Hematopoietic multipotent progenitor cell treated with erythropoietin and hydrocortisone succinate and interleukin-3 and kit ligand, for 8 days (in vitro differentiated cells): ENCODE results near the gene C10orf90.
A peak's percentile ranks its signal among the peaks of the same experiment; 100 is the strongest.

ENCODE experiments used
- DNase-seq: peaks from one replicate; pipeline ENCODE4 v3.0.0-alpha.2; 2015

The C10orf90 gene

GRCh38 chr10:126671402-126671975 is 996 bp upstream of the C10orf90 start:
- DNase-seq: no peak

DNA sequence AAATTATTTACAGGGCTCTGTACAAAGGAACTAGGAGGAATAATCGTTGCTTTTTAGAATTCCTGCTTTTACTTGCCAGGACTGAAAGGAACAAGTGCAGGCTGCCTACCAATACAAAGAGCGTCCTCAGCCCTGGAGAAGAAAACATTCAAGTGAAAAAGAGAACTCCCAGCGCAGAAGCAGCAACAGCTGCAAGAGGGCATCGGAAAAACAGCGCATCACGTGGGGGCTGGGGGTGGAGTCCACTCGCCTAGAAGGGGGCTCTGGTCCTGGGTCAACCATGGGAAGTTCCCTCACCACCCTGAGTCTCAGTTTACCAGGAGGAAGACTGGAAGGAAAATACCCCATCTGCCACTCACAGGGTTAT is 385 bp upstream of the C10orf90 start:
- no peak for DNase-seq

DNA sequence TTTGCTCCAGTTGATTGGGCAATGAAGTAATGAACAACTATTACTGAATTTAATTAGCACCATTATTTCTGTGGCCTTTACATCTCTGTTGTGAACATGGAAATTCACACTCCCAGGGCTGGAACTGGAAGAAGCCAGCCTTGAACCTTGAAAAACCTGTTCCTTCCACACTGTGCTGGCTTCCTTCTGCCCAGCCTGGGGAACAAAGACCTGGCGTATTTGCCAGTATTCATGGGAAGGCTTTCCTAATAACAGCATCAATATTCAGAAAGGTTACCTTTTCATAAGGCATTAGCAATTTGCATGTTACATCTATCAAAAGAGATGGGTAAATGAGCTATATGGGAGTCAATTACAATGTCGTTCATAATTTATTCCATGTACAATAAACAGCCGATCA is 1.3 kb downstream of the C10orf90 start:
- no peak for DNase-seq

DNA sequence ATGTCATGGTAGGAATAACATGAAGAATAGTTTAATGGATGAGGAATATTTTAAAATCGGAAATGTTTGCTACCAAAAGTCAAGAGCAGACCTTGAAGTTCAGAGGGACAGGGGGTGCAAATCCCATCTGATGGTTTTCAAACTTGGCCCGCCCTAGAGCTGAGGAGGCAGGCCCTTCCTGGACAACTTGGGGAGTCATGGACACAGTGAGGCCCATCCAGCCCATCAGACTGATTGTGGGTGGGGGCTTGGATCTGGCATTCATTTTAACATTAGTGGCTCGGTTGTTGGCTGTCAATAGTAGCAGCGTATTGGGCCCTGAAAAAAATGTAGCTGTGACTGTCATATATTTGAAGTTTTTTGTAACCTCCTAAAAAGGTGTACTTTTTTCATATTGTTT is 2.0 kb downstream of the C10orf90 start:
- DNase-seq: no peak

GRCh38 chr10:126667568-126667967 is 2.9 kb downstream of the C10orf90 start:
- DNase-seq: no peak

DNA sequence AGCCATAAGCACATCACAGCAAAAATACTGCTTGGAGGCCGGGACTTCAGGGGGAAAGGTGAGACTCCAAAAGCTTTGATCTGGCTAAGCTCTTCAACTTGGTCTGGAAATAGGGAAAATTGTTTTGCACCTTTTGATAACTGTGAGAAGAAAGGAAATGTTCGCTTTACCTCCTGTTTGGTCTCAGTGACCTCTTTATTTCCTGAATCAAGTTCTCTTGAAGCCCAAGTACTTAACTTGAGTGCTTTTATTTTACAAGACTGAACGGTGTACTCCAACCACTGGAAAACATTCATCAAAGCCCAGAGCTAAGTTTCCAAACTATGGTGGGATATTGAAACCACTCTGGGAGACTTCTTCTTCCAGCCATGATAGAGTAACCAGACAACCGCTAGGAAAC is 5.3 kb downstream of the C10orf90 start:
- DNase-seq: no peak

- no peak for DNase-seq
These were observed 6.6 kb downstream of the C10orf90 start for GRCh38 chr10:126663880-126664279.

GRCh38 chr10:126663328-126663727 is 7.2 kb downstream of the C10orf90 start:
- no peak for DNase-seq

DNA sequence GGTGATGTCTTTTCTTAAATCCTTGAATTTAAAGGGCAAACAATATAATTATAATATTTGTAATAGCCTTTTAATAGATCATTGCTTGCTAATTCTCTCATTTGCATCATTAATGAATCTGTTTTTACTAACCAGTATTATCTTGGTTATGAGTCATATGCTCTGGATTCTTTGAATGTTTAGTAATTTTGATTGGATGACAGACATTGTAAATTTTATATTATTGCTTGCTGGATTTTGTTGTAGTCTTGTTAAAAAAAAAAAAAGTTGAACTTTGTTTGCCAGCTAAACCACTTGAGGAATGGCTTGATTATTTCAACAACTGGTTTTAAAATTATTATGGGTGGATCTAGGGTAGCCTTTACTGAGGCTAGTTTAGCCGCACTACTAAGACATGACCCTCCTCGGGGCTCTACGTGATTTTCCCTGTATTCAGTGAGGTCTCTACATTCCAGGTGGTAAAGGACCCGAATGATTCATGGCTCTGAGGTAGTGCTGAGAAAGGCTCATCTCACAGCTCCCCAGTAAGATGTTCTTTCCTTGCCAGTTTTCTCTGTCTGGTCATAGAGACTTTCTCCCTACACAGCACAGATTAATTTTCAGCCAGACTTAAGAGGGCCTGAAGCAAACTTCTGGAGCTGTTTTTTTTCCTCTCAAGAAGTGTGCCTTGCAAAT is 8.5 kb downstream of the C10orf90 start:
- no peak for DNase-seq

DNA sequence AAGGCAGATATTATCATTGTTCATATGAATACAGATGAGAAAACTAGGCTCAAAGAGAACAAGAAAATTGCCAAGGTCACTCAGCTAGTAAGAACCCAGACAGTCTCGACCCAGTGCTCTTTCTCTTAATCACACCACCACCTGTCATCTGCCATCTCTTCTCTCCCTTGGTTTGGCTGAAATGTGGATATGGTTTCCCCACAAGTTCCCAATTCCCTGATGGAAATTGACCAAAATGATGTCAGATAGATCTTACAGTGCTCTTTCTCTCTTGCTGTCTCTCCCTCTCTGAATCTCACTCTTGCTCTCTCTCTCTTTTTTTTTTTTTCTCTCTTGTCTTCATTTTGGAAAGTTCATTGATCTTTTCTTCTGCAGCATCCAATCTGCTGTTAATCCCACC is 9.1 kb downstream of the C10orf90 start:
- no peak for DNase-seq

DNA sequence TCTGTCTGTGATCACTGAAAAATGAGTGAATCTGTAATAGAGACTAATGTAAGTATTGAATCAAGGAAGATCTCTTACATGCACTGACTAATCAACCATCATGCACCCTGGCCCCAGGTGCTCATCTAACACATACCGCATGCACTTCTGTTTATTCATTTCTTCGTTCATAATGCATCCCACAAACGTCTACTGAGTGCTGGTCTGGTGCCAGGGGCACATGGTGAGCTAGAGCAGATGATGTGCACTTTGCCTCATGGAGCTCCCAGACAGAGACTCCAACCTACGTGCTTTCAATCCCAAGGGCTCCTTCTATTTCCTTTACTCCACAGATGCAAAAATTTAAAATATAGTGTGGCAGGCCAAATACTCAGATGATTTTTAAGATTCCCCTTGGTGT is 10.7 kb downstream of the C10orf90 start:
- no peak for DNase-seq

DNA sequence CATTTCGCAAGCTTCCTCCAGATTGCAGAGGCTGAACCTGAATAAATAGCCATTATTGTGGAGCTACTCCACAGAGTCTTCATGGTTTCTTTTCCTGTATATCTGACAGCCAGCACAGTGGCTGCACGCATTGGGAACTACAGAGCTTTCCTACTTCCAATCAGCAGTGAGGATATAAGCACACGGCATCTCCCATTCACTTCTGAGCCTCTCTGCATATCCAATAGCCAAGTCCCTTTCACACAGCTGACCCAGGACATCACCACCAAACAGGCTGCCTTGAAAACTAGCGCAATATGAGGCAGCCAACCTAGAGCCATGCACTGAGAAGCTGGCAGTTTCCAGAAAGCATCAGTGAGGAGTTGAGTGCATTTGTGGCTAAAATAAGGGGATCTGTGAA is 11.6 kb downstream of the C10orf90 start:
- no peak for DNase-seq

GRCh38 chr10:126654579-126654978 is 15.9 kb downstream of the C10orf90 start:
- DNase-seq: no peak

- no peak for DNase-seq
These were observed 19.0 kb downstream of the C10orf90 start for GRCh38 chr10:126651467-126651866.

DNA sequence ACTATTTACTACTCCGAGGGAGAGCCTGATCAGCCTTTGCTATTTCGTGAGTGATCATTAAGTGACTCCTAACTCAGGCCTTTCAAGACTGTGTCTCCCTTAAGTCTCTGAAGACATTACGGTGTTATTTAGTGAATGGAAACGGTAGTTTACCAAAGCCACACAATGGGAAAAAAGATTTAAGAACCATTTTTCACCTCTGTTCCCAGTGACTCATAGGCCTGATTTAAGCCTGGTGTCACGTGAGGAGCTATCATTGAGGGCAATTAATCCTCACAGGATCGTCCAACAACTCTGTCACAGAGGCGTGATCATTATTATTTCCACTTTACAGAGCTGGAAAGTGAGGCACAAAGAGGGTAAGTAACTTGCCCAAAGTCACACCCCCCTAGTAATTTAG is 20.3 kb downstream of the C10orf90 start:
- DNase-seq: no peak

GRCh38 chr10:126647116-126647515 is 23.4 kb downstream of the C10orf90 start:
- no peak for DNase-seq

DNA sequence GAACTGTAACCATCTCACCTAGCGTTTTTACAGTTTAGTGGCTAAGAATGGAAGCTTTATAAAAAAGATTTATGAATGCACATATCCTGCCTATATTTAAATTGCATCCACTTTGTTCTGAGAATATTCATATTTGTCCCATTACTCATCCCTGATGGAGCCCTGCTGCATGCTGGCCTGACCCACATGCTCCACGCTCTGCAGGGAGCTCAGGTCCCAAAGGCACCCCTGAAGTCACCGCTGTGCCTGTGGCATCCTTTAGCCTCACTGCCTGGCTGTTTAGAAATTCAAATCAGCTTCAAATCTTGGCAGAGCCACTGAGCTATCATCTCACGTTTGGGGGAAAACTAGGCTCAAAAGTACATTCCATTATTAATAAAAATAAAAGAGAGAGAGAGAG is 24.4 kb downstream of the C10orf90 start:
- no peak for DNase-seq

DNA sequence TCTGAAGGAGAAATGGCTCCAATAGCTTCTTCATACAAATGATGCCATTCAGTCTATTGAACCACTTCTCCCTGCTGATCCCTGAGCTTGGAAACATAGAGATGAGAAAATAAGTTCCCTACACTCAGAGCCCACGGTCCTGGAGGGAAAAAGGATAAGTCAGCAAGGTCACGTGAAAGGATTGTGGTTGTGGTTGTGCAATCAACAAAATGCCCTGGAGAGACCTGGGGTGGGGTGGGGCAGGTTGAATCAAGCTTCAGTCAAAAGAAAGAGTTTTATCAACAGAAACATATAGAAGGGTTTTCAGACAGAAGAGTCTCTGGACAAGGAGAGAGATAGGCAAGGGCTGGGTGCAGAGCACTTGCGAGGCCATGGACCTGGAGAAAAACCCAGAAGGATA is 30.1 kb downstream of the C10orf90 start:
- peak; percentile 23 for DNase-seq

- DNase-seq: peak; percentile 76
These were observed 31.4 kb downstream of the C10orf90 start for GRCh38 chr10:126639084-126639483.

GRCh38 chr10:126638542-126638941 is 32.0 kb downstream of the C10orf90 start:
- peak; percentile 86 for DNase-seq

DNA sequence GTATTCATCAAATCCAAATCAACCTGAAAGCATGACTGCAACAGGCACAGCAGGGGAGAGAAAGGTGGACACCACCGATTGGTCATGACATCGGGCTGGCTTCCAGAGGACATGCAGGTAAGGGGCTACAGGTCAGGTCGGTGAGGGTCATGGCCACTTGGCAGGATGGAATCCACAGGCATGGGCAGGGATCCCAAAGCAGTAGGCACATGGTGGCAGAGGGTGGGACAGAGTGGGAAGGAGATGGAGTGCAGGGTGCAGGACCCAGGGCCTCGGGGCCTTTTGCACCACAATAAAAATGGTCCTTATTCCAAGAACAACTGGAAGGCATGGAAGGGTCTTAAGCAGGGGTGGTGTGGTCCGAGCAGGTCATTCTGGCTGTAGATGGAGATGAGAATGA is 33.0 kb downstream of the C10orf90 start:
- DNase-seq: no peak

GRCh38 chr10:126634911-126635310 is 35.6 kb downstream of the C10orf90 start:
- no peak for DNase-seq

GRCh38 chr10:126634347-126634746 is 36.1 kb downstream of the C10orf90 start:
- no peak for DNase-seq

DNA sequence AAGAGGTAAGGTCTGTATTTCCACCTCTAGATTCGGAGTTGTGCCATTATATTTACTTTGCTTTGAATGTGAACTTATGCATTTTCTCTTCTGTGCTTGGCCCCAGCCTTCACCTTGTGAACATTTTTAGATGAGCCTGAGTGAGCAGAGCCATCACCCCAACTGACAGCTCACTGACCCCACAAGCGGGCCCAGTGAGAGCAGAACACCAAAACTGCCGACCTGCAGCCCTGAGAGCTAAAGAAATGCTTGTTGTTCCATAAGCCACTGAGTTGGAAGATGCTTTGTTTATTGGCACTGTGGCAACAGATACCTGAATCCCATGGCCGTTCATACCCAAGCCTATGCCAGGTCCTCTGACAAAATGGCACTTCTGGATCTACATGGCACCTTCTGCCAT is 37.8 kb downstream of the C10orf90 start:
- DNase-seq: no peak

DNA sequence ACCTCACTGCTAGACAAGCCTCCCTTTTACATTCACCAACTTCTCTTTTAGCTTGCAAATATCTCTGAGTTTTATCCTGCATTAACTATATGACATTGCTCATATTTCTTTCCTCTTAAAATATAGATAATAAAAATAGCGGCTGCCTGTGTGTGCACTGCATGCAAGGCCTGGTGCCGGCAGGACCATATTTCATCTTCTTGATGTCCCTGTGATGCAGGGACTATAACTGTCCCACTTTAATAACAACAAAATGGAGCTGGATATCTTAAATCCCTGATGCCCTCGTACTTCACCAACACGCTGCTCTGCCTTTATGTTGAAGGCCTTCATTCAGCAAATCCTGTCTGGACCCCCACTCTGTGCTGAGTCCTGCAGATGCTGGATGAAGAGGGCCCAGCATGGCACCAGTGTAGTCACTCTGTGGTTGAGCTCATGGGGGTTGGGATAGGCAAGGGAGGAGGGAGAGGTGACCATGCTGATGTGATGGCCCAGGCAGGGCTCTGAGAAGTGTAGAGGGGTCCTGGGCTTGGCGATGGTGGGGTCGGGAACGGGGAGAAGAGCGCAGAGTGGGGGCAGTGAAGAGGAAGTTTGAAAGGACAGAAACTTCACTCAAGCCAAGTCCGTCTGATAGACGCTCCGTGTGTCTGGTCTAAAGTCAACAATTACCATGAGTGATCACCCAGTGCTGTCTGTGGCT is 40.4 kb downstream of the C10orf90 start:
- DNase-seq: no peak
